Thoracic aorta (tissue), 2 donors: ENCODE results near the gene CYFIP2. TPM values are rescaled to one million over a fixed set of nuclear protein-coding genes. Genes with fewer than 3 reads are reported as not detected.
"Not testable (repeated sequence)": the region's sequence is repeated elsewhere in the genome, so short reads cannot be mapped to it uniquely, and the experiment has no call there.

Experiments used
- ATAC-seq: fragments of 150-250 bp; one replicate; pipeline ENCODE4 v1.8.0; 2017; ENCODE audit warnings: low read depth; ENCODE audit not compliant: insufficient number of reproducible peaks, low FRiP score
- DNase-seq: peaks from one replicate; pipeline ENCODE4 v3.0.0-alpha.2; 2020; ENCODE audit warnings: low spot score
- H3K27ac ChIP-seq, 2 donors: fragments of 200-600 bp; sonication (generic); 1 replicate in 1 of 2; 2 replicates in 1 of 2; pipeline ENCODE4 v1.5.1; 2016; ENCODE audit warnings: mild to moderate bottlenecking in 2 of 2, moderate library complexity in 2 of 2
- H3K27me3 ChIP-seq: fragments of 200-600 bp; sonication (generic); replicated peaks from 2 replicates; pipeline ENCODE4 v1.6.0; 2016; ENCODE audit warnings: mild to moderate bottlenecking; ENCODE audit not compliant: insufficient read depth
- H3K36me3 ChIP-seq: fragments of 200-600 bp; sonication (generic); one replicate; pipeline ENCODE4 v1.5.1; 2016
- H3K4me1 ChIP-seq, 2 donors: fragments of 200-600 bp; sonication (generic); 1 replicate in 1 of 2; 2 replicates in 1 of 2; pipeline versions ENCODE4 v1.5.1 to v1.6.0; 2016; ENCODE audit warnings: low read depth in 2 of 2, mild to moderate bottlenecking in 1 of 2; ENCODE audit not compliant: control insufficient read depth in 1 of 2
- H3K4me3 ChIP-seq: fragments of 200-600 bp; sonication (generic); 2 replicates; pipeline ENCODE4 v1.5.1; 2016; ENCODE audit warnings: mild to moderate bottlenecking
- H3K9me3 ChIP-seq: fragments of 200-600 bp; sonication (generic); 2 replicates; pipeline ENCODE4 v1.5.1; 2016
- total RNA-seq, 2 donors: library from RNA; depleted of rRNA; stranded (reverse); fragments of >200 nt; gene quantifications; one replicate each; pipeline versions ENCODE4 v1.1.0 to v1.2.3, GENCODE V29; 2016
- TF ChIP-seq, protein P1 (sequence below): fragments of 200-600 bp; sonication (generic); IDR thresholded peaks from one replicate; pipeline ENCODE4 v1.5.1; 2019; ENCODE audit warnings: antibody characterized with exemption

The CYFIP2 gene
- total RNA-seq, 2 donors from 2014 or later, result 60.0 to 192 TPM

- Histone ChIP-seq H3K4me3 (no peak overlapping the region), H3K27ac (peak overlapping the region in 1 of 2 donors; percentile 14), H3K9me3 (no peaks in the 10 kb centered on the region), H3K36me3 (peaks cover 5% of the 10 kb centered on the region), H3K4me1 (peaks cover 14 to 41% of the 10 kb centered on the region in 2 donors), H3K27me3 (no peaks in the 10 kb centered on the region)
- TF ChIP-seq, protein P1, sequence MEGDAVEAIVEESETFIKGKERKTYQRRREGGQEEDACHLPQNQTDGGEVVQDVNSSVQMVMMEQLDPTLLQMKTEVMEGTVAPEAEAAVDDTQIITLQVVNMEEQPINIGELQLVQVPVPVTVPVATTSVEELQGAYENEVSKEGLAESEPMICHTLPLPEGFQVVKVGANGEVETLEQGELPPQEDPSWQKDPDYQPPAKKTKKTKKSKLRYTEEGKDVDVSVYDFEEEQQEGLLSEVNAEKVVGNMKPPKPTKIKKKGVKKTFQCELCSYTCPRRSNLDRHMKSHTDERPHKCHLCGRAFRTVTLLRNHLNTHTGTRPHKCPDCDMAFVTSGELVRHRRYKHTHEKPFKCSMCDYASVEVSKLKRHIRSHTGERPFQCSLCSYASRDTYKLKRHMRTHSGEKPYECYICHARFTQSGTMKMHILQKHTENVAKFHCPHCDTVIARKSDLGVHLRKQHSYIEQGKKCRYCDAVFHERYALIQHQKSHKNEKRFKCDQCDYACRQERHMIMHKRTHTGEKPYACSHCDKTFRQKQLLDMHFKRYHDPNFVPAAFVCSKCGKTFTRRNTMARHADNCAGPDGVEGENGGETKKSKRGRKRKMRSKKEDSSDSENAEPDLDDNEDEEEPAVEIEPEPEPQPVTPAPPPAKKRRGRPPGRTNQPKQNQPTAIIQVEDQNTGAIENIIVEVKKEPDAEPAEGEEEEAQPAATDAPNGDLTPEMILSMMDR, result no peak
- ATAC-seq, result no peak
- no peak for DNase-seq
Measured at GRCh38 chr5:157390551-157391297, 124.8 kb downstream of the CYFIP2 start.

- no peak overlapping the region for H3K4me3 ChIP-seq
- H3K4me1 ChIP-seq, result no peaks in the 10 kb centered on the region
- no peaks in the 10 kb centered on the region for H3K9me3 ChIP-seq
- ATAC-seq (no peak), DNase-seq (no peak)
- H3K27me3 ChIP-seq, result no peaks in the 10 kb centered on the region
- peaks cover 4% of the 10 kb centered on the region for H3K36me3 ChIP-seq
- TF ChIP-seq, protein P1, result no peak
- no peak overlapping the region for H3K27ac ChIP-seq
Measured at GRCh38 chr5:157398305-157398704, 132.4 kb downstream of the CYFIP2 start.

DNA sequence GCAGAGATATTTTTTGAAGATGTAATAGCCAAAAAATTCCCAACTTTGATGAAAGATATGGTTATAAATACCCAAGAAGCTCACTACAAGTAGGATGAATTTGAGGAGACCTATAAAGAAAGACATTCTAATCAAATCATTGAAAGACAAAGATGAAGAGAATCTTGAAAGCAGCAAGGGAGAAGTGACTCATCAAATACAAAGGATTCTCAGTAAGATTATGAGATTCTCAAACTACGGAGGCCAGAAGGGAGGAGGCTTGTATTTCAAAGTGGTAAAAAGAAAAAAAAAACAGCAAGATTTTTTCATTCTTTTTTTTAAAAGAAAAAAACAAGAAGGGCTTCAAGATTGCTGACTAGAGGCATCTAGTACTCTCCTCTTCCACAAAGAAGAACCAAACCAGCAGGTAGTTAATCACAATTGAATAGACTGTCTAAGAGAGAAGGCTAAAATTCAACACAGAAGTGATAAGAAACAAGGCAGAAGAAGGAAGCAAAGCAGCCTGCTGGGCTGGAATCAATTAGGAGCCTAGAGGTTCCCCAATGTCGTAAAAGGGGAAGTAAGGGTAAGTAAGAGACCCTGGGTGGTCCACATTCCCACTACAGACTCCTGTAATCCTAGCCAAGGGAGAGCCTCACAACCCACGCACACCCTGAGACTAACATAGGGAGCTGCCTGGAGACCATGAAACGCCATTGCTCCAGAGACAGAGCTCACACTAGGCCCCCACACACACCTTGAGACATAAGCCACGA is 135.0 kb downstream of the CYFIP2 start:
- TF ChIP-seq, protein P1, result no peak
- ATAC-seq, result no peak
- no peak overlapping the region for H3K4me3 ChIP-seq
- no peaks in the 10 kb centered on the region for H3K9me3 ChIP-seq
- H3K27me3 ChIP-seq, result no peaks in the 10 kb centered on the region
- H3K27ac ChIP-seq, result no peak overlapping the region
- no peaks in the 10 kb centered on the region for H3K36me3 ChIP-seq
- H3K4me1 ChIP-seq, result no peaks in the 10 kb centered on the region
- no peak for DNase-seq

DNA sequence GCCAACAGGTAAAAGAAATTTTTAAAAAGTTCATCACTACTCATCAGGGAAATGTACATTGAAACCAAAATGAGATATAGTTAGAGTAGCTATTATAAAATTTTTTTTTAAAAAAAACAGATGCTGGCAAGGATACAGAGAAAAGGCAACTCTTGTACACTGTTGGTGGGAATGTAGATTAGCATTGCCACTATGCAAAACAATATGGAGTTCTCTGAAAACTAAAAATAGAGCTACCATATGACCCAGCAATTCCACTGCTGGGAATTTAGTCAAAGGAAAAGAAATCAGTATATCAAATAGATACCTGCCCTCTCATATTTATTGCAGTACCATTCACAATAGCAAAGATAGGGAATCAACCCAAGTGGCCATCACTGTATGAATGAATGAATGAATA is 149.9 kb downstream of the CYFIP2 start:
- Histone ChIP-seq H3K36me3 (no peaks in the 10 kb centered on the region), H3K4me3 (no peak overlapping the region), H3K4me1 (no peaks in the 10 kb centered on the region), H3K9me3 (no peaks in the 10 kb centered on the region), H3K27ac (no peak overlapping the region), H3K27me3 (no peaks in the 10 kb centered on the region)
- DNase-seq (no peak), ATAC-seq (no peak)
- TF ChIP-seq, protein P1, result no peak

GRCh38 chr5:157419521-157419920 is 153.6 kb downstream of the CYFIP2 start:
- ATAC-seq, DNase-seq, H3K27ac ChIP-seq, H3K36me3 ChIP-seq, H3K9me3 ChIP-seq, H3K27me3 ChIP-seq, H3K4me1 ChIP-seq, H3K4me3 ChIP-seq: not testable (repeated sequence)

- H3K4me1 ChIP-seq, ATAC-seq, DNase-seq, H3K27ac ChIP-seq, H3K36me3 ChIP-seq, H3K9me3 ChIP-seq, H3K27me3 ChIP-seq, H3K4me3 ChIP-seq: not testable (repeated sequence)
Measured at GRCh38 chr5:157429920-157430319, 164.0 kb downstream of the CYFIP2 start.
